Frontal cortex (tissue), 4 donors: ENCODE results near the gene ANKRD28. TPM values are rescaled to one million over a fixed set of nuclear protein-coding genes. Genes with fewer than 3 reads are reported as not detected.

Experiments used
- DNase-seq, 2 donors: peaks; one replicate each; pipeline ENCODE4 v3.0.0; 2012; ENCODE audit warnings: low spot score in 2 of 2
- FAIRE-seq: peaks from 2 replicates; lab custom pipeline; 2012; peaks lifted over from hg19 to GRCh38; lab: Jason Lieb, UNC
- total RNA-seq: library from RNA; depleted of rRNA; stranded (reverse); fragments of >200 nt; gene quantifications from one replicate; pipeline ENCODE4 v1.2.3, GENCODE V29; 2014
- donor health status: control.
- donor health status: control.
- donor health status: control.

Gene ANKRD28
- total RNA-seq, 1 donor from 2014 or later = 84.8 TPM

- FAIRE-seq (no peak), DNase-seq (no peak)
Observed at GRCh38 chr3:15804553-15805095, 6.8 kb upstream of the ANKRD28 start.

GRCh38 chr3:15803921-15804320 is 6.1 kb upstream of the ANKRD28 start:
- DNase-seq (no peak), FAIRE-seq (no peak)

GRCh38 chr3:15801298-15801697 is 3.5 kb upstream of the ANKRD28 start:
- FAIRE-seq = no peak
- DNase-seq = no peak

- FAIRE-seq = no peak
- no peak for DNase-seq
Observed at GRCh38 chr3:15800780-15801179, 3.0 kb upstream of the ANKRD28 start.

DNA sequence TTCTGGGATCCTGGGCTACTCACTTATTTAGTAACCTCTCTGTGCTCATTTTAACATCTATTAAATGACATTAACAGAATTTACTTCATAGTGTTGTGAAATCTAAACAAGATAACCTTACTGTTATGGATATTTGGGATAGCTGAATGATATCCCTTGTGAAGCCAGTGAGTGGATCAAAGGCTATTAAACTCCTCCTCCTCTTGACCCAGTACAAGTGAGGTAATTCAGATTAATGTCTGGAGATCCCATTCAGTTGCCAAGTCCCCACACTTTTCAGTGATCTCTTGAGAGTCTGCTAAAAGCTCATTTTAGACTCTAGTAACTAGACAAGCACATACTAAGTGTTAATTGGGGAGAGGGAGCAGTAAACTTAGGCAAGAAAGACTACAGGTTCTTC is 2.5 kb upstream of the ANKRD28 start:
- no peak for DNase-seq
- FAIRE-seq = no peak

GRCh38 chr3:15798533-15799245 is 910 bp upstream of the ANKRD28 start:
- DNase-seq (no peak), FAIRE-seq (no peak)

DNA sequence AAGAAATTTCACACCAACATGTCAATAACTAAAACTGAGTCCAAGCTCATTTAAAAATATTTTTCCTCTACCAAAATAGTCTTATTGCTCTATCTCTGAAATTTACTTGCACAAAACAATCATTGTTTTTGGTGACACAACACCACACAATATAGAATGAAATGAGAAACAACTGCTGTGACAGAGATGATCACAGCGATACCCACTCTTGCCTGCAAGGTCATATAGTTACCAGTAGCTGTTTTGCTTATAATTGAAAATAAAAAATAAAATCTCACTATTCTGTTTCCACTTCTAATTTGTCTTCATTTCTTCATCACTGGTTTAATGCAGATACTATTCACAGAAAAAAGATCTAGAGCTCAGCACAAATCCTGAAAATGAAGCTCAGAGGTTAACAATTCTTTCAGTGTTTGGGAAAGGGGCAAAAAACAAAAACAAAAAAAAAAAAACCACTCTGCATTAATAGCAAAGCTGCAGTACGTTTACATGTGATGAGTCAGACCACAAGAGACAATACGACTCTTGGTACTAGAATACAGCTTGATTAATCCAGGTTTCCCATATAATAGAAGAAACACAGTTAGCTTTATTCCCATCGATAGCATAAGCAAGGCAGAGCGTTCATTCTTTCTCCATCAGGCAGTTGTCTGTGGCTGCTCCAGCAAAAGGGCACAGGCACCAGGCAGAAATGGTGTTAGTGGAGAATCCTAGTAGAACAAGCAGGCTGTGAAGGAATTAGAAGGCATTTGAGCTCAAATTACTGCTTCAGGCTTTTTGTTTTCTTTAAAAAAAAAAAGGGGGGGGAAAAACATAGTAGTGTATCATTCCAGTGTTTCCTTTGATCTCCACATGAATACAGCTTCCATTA is 773 bp downstream of the ANKRD28 start:
- DNase-seq (peak in 1 of 2 donors; percentile 4), FAIRE-seq (no peak)

GRCh38 chr3:15796331-15796730 is 1.4 kb downstream of the ANKRD28 start:
- FAIRE-seq (peak; percentile 70), DNase-seq (no peak)

GRCh38 chr3:15795651-15796308 is 2.0 kb downstream of the ANKRD28 start:
- DNase-seq (no peak), FAIRE-seq (no peak)

- FAIRE-seq (no peak), DNase-seq (no peak)
Observed at GRCh38 chr3:15794842-15795650, 2.7 kb downstream of the ANKRD28 start.

GRCh38 chr3:15794303-15794771 is 3.4 kb downstream of the ANKRD28 start:
- no peak for FAIRE-seq

DNA sequence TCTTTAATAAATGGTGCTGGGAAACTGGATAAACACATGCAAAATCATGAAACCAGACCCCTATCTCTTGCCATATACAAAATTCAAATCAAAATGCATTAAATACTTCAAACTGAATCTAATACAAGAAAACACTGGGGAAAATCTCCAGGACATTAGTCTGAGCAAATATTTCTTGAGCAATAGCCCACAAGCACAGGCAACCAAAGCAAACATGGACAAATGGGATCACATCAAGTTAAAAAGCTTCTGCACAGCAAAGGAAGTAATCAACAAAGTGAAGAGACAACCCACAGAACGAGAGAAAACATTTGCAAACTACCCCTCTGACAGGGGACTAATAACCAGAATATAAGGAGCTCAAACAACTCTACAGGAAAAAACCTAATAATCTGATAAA is 6.3 kb downstream of the ANKRD28 start:
- DNase-seq (no peak), FAIRE-seq (no peak)

More at GRCh38 chr3:15794303-15794771, 3.4 kb downstream of the ANKRD28 start:
- no peak for DNase-seq

DNA sequence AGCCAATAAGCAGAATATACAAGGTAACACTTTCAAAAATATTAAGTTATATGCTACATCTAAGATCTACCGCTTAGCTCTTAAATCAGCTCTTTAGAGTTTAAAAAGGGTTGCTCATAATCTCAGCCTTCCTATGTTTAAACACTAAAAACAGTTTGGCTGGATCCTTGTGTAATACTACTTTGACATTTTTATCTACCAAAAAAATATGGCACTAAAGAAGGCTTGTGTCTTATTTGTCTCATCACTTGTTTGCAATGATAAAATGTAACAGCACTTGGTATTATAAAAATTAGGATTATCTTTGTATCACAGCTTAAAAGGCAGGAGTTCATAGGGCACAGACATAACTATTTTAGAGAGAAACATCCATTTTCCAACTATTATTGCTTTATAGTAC is 9.8 kb downstream of the ANKRD28 start:
- FAIRE-seq = no peak
- DNase-seq = no peak

DNA sequence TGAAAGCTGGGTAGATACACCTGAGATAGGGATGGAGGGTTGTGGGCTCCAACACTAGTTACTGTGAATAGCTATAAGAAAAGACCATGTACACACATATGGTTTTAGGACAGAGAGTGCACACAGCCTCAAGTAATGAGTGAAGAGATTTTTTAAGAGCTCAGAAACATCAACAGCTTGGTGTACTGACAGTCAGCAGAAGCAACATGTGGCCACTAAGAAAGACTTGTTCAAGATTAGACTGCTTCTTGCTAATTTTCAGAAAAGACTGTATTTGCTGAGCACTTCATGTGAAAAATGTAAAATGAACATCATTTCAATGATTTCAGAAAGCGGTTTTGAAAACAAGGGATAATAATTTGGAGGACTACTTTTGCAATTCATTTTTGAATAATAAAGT is 10.3 kb downstream of the ANKRD28 start:
- no peak for DNase-seq
- no peak for FAIRE-seq

DNA sequence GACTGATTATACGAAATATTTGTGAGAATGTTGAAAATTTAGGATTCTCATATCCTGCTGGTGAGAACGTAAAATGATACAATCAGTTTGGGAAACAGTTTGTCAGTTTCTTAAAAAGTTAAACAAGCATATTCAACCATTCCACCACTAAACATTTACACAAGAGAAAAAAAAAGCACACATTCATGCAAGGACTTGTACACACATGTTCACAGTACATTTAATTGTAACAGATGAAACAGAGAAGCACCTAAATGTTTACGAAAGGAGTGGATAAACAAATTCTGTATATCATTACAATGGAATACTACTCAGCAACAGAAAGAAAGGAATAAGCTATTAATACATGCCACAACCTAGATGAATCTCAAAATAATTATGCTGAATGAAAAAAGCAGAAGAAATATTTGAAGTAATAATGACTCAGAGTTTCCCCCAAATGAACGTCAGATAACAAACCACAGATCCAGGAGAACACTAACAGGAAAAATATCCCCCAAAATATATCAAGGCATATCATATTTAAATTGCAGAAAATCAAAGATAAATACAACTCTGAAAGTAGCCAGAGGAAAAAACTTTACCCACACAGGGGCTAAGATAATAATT is 14.3 kb downstream of the ANKRD28 start:
- FAIRE-seq (no peak), DNase-seq (no peak)

GRCh38 chr3:15782429-15782828 is 15.3 kb downstream of the ANKRD28 start:
- DNase-seq (no peak), FAIRE-seq (no peak)

DNA sequence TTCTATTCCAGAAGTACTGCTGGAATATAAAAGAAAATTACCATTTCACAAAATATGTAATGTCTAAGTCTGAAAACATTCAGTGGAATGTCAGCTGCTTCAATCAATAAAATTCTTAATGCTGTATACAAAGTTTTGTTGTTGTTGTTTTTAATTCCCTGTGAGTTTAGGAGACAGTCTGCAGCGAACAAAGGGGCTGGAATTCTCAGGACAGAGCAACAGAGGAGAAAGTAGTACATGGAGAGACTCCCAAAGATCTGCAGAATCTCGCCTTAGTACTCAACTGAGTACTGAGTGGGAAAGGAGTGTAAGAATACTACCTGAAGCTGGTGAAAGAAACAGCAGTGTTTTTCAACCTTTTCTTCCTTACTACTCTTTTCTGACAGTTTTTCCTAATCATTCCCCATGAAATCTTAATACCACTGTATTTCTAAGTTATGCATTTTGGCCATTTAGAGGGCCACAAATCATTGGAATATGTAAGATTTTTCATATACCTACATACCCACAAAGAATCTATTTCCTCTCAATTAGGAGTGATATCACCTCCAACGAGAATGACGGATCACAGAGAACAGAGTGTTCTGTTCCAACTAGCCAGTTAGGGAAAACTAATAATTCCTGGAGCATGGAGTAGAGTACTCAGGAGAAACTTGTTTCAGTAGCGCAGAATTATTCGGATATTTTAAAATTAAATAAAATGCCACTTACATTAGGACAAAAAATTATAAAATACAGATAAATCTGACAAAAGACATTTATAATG is 16.0 kb downstream of the ANKRD28 start:
- FAIRE-seq = no peak
- DNase-seq = no peak

GRCh38 chr3:15781131-15781530 is 16.6 kb downstream of the ANKRD28 start:
- no peak for DNase-seq
- FAIRE-seq = no peak
